Stimulated activated CD4-positive, alpha-beta T cell treated with anti-CD3 and anti-CD28 coated beads, Interleukin-12 subunit alpha, Interleukin-12 subunit beta, amount 100 ng/mL, for 4 hours (primary cell): Measurements from ENCODE around the gene RASAL2.
"Not testable (repeated sequence)": the region's sequence is repeated elsewhere in the genome, so short reads cannot be mapped to it uniquely, and the experiment has no call there.

Experiments used
- DNase-seq: peaks from one replicate; pipeline ENCODE4 v3.0.0-alpha.2; 2020

Gene RASAL2

DNA sequence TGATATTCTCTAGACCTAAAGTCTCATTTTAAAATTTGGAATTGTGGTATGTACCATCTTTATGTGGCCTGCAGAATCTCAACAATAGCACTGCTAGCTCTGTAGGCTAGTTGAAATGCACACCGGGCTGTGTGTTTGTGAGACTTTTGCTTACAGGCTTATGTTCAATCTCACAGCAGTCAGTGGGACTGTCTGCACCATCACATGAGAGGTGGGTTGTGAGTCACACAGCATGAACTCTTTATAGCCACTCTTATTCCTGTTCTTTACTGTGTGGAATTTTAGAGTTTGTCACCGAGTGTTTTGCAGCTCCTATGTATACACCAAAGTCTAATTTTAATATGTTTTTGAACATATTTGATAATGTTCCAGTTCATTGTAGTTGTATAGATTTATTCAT, 74.6 kb downstream of the RASAL2 start:
- no peak for DNase-seq

DNA sequence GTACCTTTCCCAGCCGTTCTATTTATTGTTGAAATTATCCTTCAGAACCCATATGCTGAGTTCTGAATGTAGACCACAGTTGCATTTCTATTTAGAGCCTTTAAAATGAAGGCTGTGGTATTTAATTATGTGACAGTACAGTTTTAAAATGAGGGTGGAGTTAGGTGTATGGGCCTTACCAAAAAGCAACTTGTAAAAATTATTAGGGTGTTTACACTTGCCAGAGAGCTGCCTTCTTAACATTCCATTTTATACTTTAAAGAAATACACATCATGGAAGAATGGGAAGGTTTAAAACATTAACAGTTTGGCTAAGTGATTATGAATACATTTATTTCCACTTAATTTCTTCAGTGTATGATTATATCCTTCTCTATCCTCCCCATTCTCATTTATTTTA, 75.7 kb downstream of the RASAL2 start:
- no peak for DNase-seq

DNA sequence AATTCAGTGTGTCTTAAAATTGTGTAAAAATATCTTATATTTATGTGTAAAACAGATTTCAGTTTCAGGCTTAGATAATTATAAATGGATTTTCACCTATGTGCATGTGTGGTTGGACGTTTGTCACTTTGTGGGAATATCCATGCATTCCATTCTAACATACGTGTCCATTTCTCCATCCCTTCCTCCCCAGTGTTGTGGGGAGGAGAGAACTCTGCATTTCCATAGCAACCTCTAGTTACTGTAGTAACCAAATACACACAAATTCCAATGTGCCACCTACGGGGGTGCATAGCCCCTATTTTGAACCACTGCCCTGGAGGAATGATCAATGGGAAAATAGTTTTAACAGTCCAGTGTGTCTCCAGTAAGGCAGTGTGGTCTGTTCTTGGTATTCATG, 79.0 kb downstream of the RASAL2 start:
- no peak for DNase-seq

DNA sequence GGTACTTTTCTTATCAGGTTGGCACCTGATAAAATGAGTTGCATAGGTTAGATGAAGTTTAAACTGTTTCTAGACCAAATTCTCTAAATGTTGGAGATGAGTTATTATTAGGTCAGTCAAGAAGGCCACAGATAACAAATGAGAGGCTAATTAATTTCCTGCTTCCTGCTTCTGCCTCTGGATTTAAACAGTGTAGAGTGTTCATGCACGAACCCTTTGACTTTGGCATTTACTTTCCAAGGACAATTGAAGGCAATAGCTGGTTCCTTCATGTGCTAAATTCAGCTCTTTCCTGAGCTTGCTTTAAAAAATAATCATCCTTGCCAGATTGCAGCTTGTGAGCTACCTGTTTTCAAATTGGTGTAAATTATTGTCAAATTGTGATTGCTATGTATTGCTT, 80.6 kb downstream of the RASAL2 start:
- DNase-seq, result no peak

DNA sequence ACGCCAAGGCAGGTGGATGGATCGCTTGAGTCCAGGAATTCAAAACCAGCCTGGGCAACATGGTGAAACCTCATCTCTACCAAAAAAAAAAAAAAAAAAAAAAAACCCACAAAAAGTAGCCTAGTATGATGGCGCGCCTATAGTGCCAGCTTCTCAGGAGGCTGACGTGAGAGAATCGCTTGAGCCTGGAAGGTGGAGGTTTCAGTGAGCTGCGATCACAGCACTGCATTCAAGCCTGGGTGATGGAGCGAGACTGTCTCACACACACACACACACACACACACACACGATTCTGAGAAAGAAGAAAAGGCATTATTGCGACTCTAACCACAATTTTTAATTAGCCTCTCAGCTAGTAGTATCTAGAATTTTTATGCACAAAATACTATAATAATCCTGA, 86.5 kb downstream of the RASAL2 start:
- DNase-seq, result no peak

DNA sequence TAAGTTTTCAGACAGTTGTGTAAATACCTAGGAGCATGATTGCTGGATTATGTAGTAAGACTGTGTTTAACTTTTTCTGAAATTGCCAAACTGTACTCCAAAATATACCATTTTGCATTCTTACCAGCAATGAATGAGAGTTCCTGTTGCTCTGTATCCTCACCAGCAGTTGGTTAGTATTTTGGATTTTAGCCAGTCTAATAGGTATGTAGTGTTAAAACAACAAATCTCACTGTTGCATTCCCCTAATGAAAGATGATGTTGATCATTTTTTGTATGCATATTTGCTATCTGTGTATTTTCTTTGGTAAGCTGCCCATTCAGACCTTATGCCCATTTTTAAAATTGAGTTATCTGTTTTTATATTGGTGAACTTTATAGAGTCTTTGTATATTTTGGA, 89.9 kb downstream of the RASAL2 start:
- DNase-seq, result no peak

DNA sequence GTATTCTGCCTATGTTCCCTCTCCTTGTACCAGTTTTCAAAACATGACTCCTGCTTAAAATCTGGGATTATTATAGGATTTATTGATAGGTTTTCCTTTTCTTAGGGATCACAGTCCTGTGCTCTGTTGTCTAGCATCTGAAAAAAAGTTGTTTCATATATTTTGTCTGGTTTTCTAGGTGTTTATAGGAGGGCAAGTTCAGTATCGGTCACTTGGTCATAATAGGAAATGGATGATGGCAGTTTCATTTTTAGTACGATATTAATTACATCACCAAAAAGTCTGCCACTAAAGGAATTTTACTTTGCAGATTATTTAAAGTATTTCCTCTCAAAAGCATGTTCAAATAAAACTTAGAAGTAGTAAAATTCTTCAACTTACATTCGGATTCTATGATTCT, 94.4 kb downstream of the RASAL2 start:
- DNase-seq, result no peak

DNA sequence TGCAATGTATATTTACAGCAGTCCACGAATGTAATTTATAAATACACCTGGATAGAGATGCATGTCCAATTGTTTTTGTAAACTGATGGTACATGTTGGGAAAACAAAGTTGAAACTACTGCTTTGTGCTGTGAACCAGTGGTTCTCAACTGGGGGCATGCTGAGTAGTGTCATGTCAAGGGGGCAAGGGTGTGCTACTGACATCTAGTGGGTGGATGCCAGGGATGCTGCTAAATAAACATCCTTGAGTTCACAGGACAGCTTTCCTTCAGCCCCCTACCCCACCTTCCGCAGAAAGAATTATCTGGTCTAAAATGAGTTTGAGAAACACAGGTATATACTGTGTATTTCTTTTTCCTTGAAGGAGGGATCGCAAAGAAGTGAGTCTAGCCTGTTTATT, 95.9 kb downstream of the RASAL2 start:
- DNase-seq, result no peak

DNA sequence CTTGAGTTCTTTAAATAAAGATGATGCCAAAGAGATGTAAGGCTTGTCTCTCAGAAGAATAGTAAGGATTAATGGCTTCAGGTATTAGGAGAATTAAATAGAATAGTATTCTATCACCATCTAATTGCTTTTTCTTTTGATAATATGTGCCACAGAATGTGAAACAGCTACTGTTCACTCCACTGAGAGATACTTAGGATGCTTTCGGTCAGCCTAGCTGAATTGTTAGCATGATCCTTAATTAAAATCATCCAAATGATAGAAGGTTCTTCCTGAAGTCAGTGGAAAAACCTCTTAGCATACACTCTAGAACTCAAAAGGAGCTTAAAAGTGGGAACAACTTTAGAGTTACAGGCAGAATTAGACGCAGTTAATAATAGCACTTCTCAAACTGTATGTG, 97.0 kb downstream of the RASAL2 start:
- DNase-seq, result no peak

DNA sequence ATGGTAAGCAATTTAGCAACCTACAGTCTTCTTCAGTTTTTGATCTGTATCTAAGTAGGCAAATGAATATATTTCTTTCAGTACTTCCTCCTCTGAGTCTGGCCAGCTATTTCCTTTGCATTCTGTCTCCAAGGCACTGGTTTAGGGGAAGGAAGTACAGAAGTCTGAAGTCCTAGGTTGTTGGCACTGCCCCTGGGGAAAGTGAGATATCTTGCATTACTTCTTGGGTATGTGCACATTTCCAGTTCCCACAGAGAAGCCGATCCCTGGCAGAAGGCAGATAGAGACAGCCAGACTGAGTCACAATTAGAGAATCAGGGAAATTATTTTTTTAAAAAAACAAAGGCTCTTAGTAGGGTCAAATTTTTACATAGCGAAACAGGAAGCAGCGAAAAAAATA, 98.8 kb downstream of the RASAL2 start:
- no peak for DNase-seq

DNA sequence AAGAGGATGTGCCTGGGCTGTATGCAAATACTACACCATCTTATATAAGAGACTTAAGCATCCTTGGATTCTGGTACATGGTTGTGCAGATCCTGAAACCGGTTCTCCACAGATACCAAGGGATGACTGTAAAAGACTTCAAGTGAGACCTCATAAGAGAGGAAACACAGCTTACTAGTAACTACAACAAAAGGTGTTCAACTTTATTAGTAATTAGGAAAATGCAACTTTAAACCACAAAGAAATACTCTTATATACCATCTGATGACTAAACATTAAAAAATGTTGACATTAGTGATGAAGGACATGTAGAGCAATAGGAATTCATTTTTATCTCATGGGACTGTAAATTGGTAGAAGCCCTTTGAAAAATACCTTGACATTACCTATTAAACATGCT, 102.7 kb downstream of the RASAL2 start:
- DNase-seq, result no peak

DNA sequence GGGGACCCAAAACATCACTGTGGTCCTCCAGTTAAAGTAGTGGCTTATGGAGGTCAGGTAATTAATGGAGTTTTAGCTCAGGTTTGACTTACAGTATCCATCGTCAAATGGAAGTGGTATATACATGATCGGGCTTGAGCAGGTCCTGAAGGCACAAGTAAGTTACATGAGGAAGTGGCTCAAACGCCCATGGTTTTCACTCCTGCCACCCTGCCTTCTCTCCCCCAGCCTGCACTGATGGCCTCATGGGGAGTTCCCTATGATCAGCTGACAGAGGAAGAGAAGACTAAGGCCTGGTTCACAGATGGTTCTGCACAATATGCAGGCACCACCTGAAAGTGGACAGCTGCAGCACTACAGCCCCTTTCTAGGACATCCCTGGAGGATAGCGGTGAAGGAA, 108.2 kb downstream of the RASAL2 start:
- DNase-seq, result not testable (repeated sequence)

DNA sequence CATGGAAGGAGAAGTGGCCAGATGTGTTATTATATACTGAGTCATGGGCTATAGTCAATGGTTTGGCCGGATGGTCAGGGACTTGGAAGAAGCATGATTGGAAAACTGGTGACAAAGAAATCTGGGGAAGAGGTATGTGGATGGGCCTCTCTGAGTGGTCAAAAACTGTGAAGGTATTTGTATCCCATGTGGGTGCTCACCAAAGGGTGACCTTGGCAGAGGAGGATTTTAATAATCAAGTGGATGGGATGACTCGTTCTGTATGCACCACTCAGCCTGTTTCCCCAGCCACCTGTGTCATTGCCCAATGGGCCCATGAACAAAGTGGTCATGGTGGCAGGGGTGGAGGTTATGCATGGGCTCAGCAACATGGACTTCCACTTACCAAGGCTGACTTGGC, 108.6 kb downstream of the RASAL2 start:
- DNase-seq, result not testable (repeated sequence)

DNA sequence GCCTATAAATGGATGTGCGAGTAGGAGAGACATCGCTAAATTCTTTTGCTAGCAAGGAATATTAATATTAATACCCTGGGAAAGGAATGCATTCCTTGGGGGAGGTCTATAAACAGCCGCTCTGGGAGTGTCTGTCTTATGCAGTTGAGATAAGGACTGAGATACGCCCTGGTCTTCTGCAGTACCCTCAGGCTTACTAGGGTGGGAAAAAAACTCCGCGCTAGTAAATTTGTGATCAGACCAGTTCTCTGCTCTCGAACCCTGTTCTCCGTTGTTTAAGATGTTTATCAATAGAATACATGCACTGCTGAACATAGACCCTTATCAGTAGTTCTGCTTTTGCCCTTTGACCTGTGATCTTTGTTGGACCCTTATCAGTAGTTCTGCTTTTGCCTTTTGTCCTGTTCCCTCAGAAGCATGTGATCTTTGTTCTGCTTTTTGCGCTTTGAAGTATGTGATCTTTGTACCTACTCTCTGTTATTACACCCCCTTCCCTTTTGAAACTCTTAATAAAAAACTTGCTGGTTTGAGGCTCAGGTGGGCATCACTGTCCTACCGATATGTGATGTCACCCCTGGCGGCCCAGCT, 114.5 kb downstream of the RASAL2 start:
- DNase-seq, result not testable (repeated sequence)

DNA sequence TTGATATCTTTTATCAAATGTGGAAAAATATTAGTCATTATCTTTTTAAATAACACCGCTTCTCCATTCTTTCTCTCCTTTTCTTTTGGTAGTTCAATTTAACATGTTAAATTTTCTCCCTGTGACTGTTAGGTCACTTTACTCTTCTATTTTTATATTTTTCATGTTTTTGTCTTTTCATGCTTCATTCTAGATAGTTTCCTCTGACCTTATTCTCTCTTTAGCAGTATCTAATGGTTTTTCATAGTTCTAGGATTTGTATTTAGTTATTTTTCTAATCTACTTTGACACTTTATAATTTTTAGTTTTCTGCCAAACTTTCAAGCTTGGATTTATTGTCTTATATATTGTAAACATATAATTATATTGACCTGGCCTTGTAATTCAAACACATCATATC, 116.0 kb downstream of the RASAL2 start:
- no peak for DNase-seq

DNA sequence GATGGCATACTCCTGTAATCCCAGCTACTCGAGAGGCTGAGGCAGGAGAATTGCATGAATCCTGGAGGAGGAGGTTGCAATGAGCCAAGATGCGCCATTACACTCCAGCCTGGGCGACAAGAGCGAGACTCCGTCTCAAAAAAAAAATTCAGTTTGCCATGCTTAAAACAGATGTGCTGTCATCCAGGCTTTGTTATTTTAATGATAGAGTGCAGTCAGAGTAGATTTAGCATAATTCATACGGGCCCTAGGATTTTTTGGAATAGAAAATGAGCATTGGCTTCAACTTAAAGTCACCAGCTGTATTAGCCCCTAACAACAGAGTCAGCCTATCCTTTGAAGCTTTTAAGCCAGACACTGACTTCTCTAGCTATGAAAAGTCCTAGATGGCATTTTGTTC, 124.6 kb downstream of the RASAL2 start:
- DNase-seq, result no peak

DNA sequence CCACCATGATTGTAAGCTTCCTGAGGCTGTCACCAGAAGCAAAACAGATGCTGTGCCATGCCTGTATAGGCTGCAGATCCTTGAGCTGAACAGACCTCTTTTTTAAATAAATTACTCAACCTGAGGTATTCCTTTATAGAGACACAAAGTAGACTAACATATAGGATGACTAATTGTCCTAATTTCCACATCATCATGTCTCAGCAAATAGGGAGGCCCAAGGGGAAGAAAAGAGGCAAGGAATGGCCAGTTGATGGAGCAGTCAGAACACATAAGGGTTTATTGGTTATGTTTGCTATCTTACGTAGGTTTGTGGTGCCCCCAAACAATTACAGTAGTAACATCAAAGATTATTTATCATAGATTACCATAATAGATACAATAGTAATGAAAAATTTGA, 126.2 kb downstream of the RASAL2 start:
- DNase-seq, result no peak

DNA sequence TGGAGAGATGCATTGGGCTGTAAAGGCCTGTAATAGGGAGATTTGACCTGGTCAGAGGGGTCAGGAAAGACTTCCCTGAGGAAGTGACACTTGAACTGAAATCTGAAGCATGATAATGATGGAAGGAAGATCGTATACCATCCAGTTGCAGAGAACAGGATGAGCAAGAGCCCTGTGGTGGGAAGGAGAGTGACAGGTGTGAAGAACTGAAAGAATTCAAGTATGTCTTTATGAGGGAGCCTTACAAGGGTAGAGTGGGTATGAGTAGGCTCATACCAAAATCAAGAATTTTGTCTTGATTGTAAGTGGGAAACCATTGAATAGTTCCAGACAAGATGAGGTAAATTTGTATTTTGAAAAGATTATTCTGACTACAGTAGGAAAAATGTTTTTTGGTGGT, 129.4 kb downstream of the RASAL2 start:
- no peak for DNase-seq

DNA sequence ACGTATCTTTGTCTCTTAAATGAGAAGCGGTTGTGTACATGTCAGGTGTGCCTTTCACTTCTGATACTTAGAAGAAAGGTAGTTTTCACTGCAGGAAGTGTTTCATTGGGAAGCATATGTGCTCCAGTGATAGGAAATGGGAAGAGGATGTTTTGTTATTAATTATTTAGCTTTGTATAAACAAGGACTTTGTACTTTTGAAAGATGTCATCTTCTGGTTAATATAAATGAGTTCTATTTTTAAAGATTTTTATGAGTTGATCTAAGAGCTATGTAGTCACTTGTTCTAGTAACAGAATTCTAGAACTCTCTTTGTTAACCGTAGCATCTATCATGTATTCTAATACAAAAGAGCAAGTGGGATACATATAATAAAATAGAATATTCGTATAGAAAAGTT, 130.5 kb downstream of the RASAL2 start:
- no peak for DNase-seq

DNA sequence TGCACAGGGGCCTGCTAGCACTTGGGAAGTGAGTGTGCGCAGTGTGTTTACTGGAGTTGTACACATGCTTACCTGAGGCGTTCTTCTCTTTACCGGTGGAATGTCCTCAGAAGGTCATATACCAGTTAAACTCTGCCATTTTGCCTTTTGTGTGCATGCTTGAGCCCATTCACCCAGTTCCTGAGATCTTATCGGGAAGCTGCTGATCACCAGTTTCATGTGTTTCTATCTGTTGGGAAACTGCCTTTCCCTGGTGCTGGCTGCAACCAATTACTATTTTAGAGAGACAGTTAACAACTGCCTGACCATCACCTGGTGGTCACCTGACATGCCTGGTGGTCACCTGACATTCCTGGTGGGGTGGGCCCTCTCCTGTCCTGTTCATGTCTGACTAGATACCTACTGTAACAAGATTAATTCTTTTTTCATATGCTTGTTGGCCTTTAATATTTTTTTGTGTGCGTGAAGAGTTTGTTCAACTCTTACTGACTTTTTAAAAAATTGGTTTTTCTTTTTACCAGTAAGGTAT, 137.0 kb downstream of the RASAL2 start:
- DNase-seq, result no peak

DNA sequence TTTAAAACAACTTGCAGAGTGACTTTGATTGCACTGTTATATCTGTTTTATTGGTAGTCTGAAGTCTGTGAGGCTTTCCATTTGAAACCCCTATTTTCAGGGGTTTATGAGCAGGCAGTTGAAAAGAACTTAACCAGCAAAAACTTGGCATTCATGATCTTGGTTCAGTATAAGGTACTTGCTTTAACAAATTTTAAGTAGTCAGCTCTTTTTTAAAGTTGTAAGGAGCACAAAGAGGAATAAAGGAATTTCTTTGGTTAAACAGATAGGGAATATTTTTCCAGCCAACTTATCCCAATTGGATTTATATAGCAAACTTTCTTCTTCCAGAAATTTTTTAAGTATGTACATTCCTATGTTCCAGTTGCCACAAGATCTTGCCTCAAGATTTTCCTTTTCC, 138.2 kb downstream of the RASAL2 start:
- no peak for DNase-seq

DNA sequence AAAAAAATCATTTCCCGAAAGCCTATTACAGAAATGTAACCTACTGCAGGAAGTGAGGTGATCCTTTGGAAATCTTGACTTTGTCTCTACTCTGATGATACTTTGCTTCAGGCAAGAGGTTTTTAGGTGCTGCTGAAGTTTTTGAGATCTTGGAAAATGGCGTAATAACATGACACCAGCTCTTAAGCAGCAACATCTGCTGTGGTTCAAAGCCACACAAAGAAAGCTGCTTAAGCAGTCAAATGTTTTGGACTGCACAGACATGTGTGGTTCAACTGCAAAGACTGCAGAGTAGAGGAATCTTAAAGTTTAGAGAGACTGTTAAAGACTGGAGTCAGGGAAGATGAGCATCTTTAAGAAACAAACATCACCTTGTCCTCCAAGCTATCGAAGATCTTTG, 139.0 kb downstream of the RASAL2 start:
- DNase-seq, result no peak

DNA sequence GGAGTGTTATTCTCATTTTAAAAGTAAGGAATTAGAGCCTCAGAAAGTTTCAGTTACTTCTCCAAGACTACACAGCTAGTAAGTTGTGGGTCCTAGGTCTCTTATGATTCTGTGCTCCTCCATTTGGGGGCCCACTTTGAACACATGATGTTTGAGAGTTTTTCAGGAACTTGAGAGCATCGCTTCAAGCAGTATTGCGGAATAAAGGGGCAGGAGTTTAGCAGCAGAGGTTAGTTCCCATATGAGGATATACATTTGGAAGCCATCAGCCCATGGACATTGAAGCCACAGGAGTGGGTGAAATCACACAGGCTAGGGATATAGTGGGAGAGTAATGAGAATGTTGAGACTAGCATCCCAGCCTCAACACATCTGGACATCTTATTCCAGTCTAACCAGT, 143.2 kb downstream of the RASAL2 start:
- no peak for DNase-seq

DNA sequence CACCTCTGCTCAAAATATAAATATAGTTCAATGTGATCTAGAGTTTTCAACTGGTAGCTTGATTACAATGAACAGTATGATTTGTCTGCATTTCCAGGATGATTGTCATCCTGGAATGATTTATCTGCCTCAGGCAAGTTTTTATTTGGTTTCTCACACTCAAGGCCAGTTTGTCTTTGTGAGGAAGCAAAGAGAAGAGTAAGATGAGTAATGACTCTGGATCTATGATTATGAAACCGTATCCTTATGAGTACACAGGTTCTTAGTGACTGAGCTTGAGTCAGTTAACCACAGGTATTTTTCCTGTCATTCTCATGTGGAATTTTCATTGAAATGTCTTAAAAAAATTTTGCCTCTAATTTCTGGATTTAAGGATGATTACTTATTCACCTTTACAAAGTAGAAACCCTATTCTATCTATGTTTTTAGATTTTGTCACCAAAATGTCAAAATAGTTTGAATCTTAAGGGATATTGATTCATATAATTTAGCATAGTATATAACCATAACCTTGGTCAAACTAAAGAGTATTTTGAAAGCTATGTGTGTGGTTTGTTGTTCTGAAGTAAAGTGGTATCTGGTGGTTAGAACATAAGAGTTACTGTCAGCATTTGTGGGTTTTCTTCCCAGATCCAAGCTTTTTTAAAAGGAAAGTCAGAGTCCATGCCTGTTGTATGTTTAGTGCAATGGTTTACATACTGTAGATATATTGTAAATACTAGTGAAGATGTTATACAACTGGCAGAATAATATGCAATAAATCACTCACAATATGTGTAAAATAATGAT, 145.0 kb downstream of the RASAL2 start:
- no peak for DNase-seq

DNA sequence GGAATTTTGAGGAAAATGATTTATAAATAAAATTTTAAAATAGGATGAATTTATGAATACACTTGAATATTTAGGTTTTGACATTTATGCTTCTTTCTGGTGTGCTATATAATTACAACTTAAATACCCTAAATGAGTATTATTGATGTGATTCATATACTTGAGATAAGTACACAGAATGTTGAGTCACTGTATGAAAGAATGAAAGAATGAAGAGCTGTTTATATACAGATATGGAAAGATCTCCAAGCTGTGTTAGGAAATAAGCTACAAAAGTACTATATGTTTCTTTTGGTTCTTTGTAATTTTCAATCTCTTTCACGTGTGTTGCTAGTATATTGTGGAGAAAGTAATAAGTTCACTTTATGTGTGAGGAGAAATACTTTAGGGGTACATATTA, 147.2 kb downstream of the RASAL2 start:
- DNase-seq, result no peak
